ENCODE results near the gene ERH.

ERH gene

GRCh38 chr14:69376439-69376838 is 21.7 kb downstream of the ERH start:
- H3K27ac ChIP-seq, result no peak overlapping the region
- H4K20me1 ChIP-seq (ENCODE audit: insufficient read depth), result no peaks in the 10 kb centered on the region
- H3K79me2 ChIP-seq (ENCODE audit: insufficient read depth, low read depth), result no peaks in the 10 kb centered on the region
- H3K27me3 ChIP-seq (ENCODE audit: insufficient read depth, low read depth), result no peaks in the 10 kb centered on the region
- TF ChIP-seq CTCF (conservative IDR thresholded peaks at IDR 0.05; ENCODE audit: low read depth, low read length), result no peak
- H3K9ac ChIP-seq, result no peak overlapping the region
- H2AFZ ChIP-seq (ENCODE audit: low read depth), result no peak overlapping the region
- no peaks in the 10 kb centered on the region for H3K36me3 ChIP-seq (ENCODE audit: insufficient read depth)
- H3K4me3 ChIP-seq (IDR thresholded peaks at IDR 0.05; ENCODE audit: insufficient read depth, low read depth, low read length), result no peak overlapping the region
- no peak overlapping the region for H3K4me2 ChIP-seq
- H3K4me1 ChIP-seq (ENCODE audit: low read depth, poor library complexity, severe bottlenecking), result peaks cover 16% of the 10 kb centered on the region

GRCh38 chr14:69375722-69376121 is 22.4 kb downstream of the ERH start:
- no peaks in the 10 kb centered on the region for H3K36me3 ChIP-seq (ENCODE audit: insufficient read depth)
- H2AFZ ChIP-seq (ENCODE audit: low read depth), result no peak overlapping the region
- H3K9ac ChIP-seq, result no peak overlapping the region
- no peak overlapping the region for H3K4me3 ChIP-seq (IDR thresholded peaks at IDR 0.05; ENCODE audit: insufficient read depth, low read depth, low read length)
- peaks cover 16% of the 10 kb centered on the region for H3K4me1 ChIP-seq (ENCODE audit: low read depth, poor library complexity, severe bottlenecking)
- no peak overlapping the region for H3K27ac ChIP-seq
- no peak overlapping the region for H3K4me2 ChIP-seq
- no peaks in the 10 kb centered on the region for H4K20me1 ChIP-seq (ENCODE audit: insufficient read depth)
- no peak for TF ChIP-seq CTCF (conservative IDR thresholded peaks at IDR 0.05; ENCODE audit: low read depth, low read length)
- no peaks in the 10 kb centered on the region for H3K79me2 ChIP-seq (ENCODE audit: insufficient read depth, low read depth)
- H3K27me3 ChIP-seq (ENCODE audit: insufficient read depth, low read depth), result no peaks in the 10 kb centered on the region

- no peaks in the 10 kb centered on the region for H3K79me2 ChIP-seq (ENCODE audit: insufficient read depth, low read depth)
- no peaks in the 10 kb centered on the region for H4K20me1 ChIP-seq (ENCODE audit: insufficient read depth)
- no peaks in the 10 kb centered on the region for H3K36me3 ChIP-seq (ENCODE audit: insufficient read depth)
- no peak overlapping the region for H3K9ac ChIP-seq
- H3K4me1 ChIP-seq (ENCODE audit: low read depth, poor library complexity, severe bottlenecking), result peaks cover 16% of the 10 kb centered on the region
- H3K27me3 ChIP-seq (ENCODE audit: insufficient read depth, low read depth), result no peaks in the 10 kb centered on the region
- H3K27ac ChIP-seq, result no peak overlapping the region
- H3K4me3 ChIP-seq (IDR thresholded peaks at IDR 0.05; ENCODE audit: insufficient read depth, low read depth, low read length), result no peak overlapping the region
- TF ChIP-seq CTCF (conservative IDR thresholded peaks at IDR 0.05; ENCODE audit: low read depth, low read length), result no peak
- no peak overlapping the region for H3K4me2 ChIP-seq
- no peak overlapping the region for H2AFZ ChIP-seq (ENCODE audit: low read depth)
Observed at GRCh38 chr14:69375182-69375581, 22.9 kb downstream of the ERH start.

GRCh38 chr14:69374235-69374634 is 23.9 kb downstream of the ERH start:
- no peaks in the 10 kb centered on the region for H4K20me1 ChIP-seq (ENCODE audit: insufficient read depth)
- peaks cover 14% of the 10 kb centered on the region for H3K4me1 ChIP-seq (ENCODE audit: low read depth, poor library complexity, severe bottlenecking)
- H3K4me2 ChIP-seq, result no peak overlapping the region
- TF ChIP-seq CTCF (conservative IDR thresholded peaks at IDR 0.05; ENCODE audit: low read depth, low read length), result no peak
- no peak overlapping the region for H3K9ac ChIP-seq
- no peak overlapping the region for H3K4me3 ChIP-seq (IDR thresholded peaks at IDR 0.05; ENCODE audit: insufficient read depth, low read depth, low read length)
- H3K79me2 ChIP-seq (ENCODE audit: insufficient read depth, low read depth), result no peaks in the 10 kb centered on the region
- H2AFZ ChIP-seq (ENCODE audit: low read depth), result no peak overlapping the region
- no peaks in the 10 kb centered on the region for H3K27me3 ChIP-seq (ENCODE audit: insufficient read depth, low read depth)
- no peaks in the 10 kb centered on the region for H3K36me3 ChIP-seq (ENCODE audit: insufficient read depth)
- H3K27ac ChIP-seq, result no peak overlapping the region
